ENCODE data around the gene PLA2G3.

DNA sequence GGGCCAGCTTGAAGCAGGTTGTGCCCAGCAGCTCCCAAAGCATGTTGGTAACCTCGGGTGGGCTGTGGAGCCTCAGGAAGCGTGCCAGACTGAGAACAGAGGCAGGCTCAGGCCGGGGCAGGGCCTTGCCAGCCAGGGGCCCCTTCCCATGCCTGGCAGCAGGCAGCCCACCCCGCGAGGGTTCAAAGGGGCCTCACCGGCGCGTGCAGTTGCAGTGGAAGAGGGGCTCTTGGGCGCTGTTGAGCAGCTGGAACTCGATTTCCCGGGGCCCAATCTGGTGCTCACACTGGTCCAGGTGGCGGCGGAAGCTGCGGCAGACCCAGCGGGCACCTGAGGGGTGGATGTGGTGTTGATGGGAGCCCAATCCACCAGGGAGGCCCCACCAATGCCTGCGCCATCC, 3.6 kb downstream of the PLA2G3 start:
- TF ChIP-seq, protein P1, sequence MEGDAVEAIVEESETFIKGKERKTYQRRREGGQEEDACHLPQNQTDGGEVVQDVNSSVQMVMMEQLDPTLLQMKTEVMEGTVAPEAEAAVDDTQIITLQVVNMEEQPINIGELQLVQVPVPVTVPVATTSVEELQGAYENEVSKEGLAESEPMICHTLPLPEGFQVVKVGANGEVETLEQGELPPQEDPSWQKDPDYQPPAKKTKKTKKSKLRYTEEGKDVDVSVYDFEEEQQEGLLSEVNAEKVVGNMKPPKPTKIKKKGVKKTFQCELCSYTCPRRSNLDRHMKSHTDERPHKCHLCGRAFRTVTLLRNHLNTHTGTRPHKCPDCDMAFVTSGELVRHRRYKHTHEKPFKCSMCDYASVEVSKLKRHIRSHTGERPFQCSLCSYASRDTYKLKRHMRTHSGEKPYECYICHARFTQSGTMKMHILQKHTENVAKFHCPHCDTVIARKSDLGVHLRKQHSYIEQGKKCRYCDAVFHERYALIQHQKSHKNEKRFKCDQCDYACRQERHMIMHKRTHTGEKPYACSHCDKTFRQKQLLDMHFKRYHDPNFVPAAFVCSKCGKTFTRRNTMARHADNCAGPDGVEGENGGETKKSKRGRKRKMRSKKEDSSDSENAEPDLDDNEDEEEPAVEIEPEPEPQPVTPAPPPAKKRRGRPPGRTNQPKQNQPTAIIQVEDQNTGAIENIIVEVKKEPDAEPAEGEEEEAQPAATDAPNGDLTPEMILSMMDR (optimal IDR thresholded peaks at IDR 0.05 in 1 of 3, IDR thresholded peaks at IDR 0.05 in 1 of 3, conservative IDR thresholded peaks at IDR 0.05 in 1 of 3; ENCODE audit: extremely low read depth in 1 of 3, insufficient read depth in 2 of 3, low read length in 3 of 3) = no peak
- no peak for TF ChIP-seq EZH2 (IDR thresholded peaks at IDR 0.05; ENCODE audit: low read length)
